HG03064 (cell line): ENCODE data around the gene PDZRN4.

Source experiments
- ATAC-seq: cut with Tn5 transposase; IDR thresholded peaks from one replicate; pipeline ENCODE4 v1.9.1; 2021; ENCODE audit warnings: low read depth; ENCODE audit not compliant: unreplicated experiment

The PDZRN4 gene

DNA sequence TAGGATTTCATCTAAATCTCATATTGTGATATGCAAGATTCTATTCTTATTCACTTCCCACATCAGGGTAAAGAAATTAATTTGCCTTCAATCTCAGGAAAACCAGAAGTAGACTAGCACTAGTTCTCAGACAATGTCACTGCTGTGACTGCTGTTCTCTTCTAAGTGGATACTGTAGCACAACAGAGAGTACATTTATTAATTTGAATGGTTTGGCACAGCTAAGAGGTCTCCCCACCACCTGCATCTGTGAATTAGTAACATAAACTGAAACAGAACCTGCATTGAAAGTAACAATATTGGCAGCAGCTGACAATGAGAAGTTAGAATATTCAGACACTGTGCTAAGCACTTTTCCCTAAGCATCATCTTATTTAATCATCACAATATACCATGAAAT is 253.1 kb downstream of the PDZRN4 start:
- no peak for ATAC-seq

- ATAC-seq, result no peak
These were observed 254.8 kb downstream of the PDZRN4 start for GRCh38 chr12:41442896-41443295.

DNA sequence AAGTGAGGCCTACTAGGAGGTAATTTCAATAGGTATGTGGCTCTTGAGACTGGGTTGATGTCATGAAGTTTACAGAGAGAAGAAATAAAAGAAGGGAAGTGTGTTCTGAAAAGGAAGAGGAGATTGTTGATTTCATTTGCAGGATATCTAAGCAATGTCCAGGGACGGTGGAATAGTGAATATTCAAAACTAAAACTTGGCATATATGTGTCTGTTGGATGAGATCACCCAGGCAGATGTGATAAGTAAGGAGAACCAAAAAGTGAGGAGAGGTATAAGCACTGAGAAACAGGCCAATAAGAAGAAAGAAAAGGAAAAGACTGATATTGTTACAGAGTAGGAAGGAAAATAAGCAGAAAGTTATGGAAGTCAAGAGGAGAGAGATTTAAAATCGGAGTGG is 255.6 kb downstream of the PDZRN4 start:
- no peak for ATAC-seq

GRCh38 chr12:41452838-41453407 is 264.8 kb downstream of the PDZRN4 start:
- no peak for ATAC-seq

- no peak for ATAC-seq
These were observed 265.3 kb downstream of the PDZRN4 start for GRCh38 chr12:41453409-41453808.

DNA sequence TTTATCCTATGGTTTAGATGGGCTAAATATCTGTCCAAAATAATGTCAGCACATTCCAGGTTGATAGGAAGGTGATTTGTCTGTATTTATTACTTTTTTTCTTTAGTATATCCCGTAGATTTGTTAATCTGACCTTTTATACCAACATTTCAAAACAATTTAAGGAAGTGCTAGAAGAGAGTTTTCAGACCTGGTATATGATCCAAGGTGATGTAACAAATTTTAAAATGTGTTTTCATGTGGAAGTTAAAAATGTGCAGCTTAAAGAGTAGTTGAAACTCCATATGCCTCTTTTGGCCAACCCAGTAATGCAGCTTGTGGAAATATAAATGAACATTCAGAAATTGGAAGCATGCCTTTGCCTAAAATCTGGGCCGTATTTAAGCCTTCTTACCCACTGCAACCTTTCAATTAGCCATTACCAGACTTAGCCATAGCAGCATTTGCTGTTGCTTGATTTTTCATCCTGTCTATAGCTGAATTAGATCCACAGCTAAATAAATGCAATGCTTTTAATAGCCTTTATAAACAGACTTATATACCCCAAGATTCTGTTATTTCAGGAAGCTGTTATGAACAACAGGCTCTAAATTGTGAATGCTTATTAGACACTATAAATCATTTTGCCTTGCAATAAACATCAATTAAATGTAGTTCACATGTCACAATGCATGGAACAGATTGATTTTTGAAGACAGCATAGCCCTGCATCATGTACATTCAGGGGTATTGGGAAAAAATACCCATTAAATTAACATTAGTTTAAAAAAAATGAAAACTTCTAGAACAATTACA is 271.2 kb downstream of the PDZRN4 start:
- no peak for ATAC-seq

GRCh38 chr12:41459906-41460214 is 271.7 kb downstream of the PDZRN4 start:
- ATAC-seq, result no peak

GRCh38 chr12:41460906-41461305 is 272.8 kb downstream of the PDZRN4 start:
- no peak for ATAC-seq

DNA sequence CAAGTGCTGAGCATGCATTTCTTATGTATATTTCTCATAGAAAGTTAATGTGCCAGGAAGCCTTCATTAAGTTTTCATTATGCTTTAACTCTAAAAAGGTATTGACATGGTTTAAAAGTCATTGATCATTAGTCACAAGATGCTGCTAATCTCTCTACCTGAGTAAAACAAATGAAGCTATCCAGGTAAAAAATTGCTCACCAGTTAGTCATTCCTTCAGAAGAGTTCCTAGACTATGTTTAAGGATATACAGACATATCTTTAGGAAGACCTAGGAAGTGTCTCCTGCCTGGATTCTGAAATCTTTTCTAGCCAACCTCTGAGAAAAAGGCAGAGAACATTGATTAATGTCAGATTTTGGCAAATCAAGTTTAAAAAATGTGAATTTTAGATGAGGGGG is 274.2 kb downstream of the PDZRN4 start:
- no peak for ATAC-seq

DNA sequence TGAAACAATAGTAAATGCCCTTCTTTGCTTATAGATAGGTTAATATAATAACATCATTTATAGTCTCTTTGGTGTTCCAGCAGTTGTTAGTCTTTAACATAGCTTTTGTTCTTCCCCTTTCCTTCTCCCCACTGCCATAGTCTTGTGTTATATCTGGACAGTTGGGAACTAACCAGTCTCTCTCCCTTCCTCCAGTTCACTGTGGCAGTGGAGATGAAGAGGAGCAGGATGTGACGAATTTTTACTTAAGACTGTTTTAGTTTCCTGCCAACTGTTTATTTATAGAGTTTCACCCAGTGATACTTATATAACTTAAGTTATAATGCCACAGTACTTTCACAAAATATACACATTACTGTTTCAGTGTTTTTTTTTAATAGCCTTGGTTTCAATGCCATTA is 277.4 kb downstream of the PDZRN4 start:
- no peak for ATAC-seq

- ATAC-seq, result no peak
These were observed 278.2 kb downstream of the PDZRN4 start for GRCh38 chr12:41466300-41466699.

DNA sequence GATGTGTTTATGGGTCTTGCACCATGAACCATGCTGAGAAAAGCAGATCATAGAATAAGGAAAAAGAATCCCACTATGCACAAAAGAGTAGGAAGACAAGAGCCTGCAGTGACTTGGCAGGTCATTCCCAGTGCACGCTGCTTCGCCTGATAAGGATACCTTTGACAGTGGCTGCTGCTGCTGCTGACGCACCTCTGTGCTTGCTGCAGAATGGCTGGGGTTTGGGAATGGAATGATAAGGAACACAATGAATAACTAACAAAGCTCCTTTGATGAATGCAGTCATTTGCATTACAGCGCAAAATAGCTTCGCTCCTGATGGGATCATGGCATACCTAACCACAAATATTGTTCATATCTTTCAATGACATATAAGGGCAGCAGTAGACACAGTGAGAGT is 278.7 kb downstream of the PDZRN4 start:
- ATAC-seq, result no peak

DNA sequence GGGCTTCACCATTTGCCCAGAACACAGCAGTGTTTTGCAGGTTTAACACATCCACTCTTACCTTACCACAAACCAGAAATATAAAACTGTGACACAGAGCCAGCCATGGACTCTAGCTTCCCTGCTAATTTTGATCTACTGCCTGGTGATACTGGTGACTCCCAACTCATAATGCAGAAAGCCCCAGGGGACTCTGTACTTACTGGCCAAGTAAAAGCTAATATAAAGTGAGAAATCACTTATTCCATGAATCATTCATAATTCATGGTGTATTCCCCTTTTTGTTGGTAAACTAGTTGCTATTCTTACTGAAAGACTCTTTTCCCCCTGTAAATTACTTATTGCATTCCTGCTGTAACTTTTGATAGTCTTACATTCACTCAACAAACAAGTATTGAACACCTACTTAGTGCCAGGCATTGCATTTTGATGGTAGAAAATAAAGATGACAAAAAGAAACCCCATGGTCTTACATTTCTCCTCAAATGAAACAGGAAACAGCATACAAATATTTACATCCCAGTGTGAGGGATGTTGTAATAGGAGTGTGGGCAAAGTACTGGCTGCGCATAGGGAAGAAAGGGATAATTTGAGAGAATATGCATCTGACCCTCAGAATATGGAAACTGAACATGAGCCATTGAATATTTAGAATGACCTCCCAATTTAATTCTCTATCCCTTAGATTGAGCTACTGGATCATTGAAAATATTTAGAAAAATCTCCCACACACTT is 279.6 kb downstream of the PDZRN4 start:
- no peak for ATAC-seq

DNA sequence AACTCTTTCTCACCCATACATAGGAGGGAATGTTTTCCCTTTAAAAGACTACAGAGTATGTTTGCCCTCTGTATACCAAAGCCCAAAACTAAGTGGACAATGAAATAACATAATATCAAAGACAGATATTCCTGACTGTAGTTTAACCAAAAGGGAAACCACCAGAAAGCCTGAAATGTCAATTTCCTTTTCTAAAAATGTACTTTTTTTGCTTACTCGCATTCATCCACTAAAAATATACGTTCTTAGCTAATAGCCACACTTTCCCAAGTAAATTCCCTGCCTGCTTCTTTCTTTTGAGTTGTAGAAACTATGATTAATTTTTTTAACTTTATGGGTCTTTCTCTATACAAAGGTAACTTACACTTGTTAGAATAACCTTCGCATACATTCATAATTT is 280.2 kb downstream of the PDZRN4 start:
- no peak for ATAC-seq

DNA sequence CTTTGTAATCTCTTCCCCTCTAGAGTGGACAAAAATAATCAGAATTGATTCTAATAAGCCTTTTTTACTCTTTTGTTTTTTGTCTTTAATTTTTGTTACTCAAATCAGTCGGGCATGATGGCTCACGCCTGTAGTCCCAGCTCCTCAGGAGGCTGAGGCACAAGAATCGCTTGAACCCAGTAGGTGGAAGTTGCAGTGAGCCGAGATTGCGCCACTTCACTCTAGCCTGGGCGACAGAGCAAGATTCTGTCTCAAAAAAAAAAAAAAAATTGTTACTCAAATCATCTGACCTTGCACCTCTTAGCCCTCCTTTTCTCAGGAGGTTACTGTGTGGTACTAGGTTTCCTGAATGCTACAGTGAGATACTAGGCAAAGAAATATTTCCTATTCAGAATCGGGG is 280.6 kb downstream of the PDZRN4 start:
- no peak for ATAC-seq

GRCh38 chr12:41473441-41473840 is 285.3 kb downstream of the PDZRN4 start:
- ATAC-seq, result no peak

- ATAC-seq, result no peak
These were observed 285.9 kb downstream of the PDZRN4 start for GRCh38 chr12:41474001-41474400.

GRCh38 chr12:41476499-41477439 is 288.6 kb downstream of the PDZRN4 start:
- no peak for ATAC-seq

GRCh38 chr12:41479426-41479825 is 291.3 kb downstream of the PDZRN4 start:
- no peak for ATAC-seq

GRCh38 chr12:41485203-41485602 is 297.1 kb downstream of the PDZRN4 start:
- no peak for ATAC-seq

GRCh38 chr12:41486718-41487117 is 298.6 kb downstream of the PDZRN4 start:
- ATAC-seq, result no peak
